Activated CD4-positive, alpha-beta T cell treated with anti-CD3 and anti-CD28 coated beads for 36 hours (primary cell): ENCODE data around the gene MAD2L1. TPM values are rescaled to one million over a fixed set of nuclear protein-coding genes. Genes with fewer than 3 reads are reported as not detected.
A peak's percentile ranks its signal among the peaks of the same experiment; 100 is the strongest.

Source experiments
- ATAC-seq: fragments of 200-7000 bp; cut with Tn5 transposase; one replicate; pipeline ENCODE4 v1.10.0; 2021; ENCODE audit warnings: mild to moderate bottlenecking, moderate library complexity
- CTCF ChIA-PET: fragments of 350-600 bp; sonication (Branson Sonifier 250); formaldehyde crosslinking; loops from one replicate; lab custom pipeline; 2021; ENCODE audit warnings: antibody characterized with exemption; lab: Charles Lee
- POLR2A ChIA-PET: fragments of 350-600 bp; sonication (Branson Sonifier 250); formaldehyde crosslinking; loops from one replicate; lab custom pipeline; 2021; ENCODE audit warnings: antibody characterized with exemption, inconsistent platforms; lab: Charles Lee
- DNase-seq: peaks from one replicate; pipeline ENCODE4 v3.0.0-alpha.2; 2020
- H3K27ac Mint-ChIP-seq: one replicate; pipeline ENCODE4 v1.8.0; 2021; ENCODE audit warnings: mixed read lengths
- H3K27me3 Mint-ChIP-seq: one replicate; pipeline ENCODE4 v1.8.0; 2021; ENCODE audit warnings: mixed read lengths
- H3K36me3 Mint-ChIP-seq: one replicate; pipeline ENCODE4 v1.8.0; 2021; ENCODE audit warnings: low read depth, mixed read lengths
- H3K4me1 Mint-ChIP-seq: one replicate; pipeline ENCODE4 v1.8.0; 2021; ENCODE audit warnings: mixed read lengths
- H3K4me3 Mint-ChIP-seq: one replicate; pipeline ENCODE4 v1.8.0; 2021; ENCODE audit warnings: mild to moderate bottlenecking, moderate library complexity, mixed read lengths
- H3K9me3 Mint-ChIP-seq: one replicate; pipeline ENCODE4 v1.8.0; 2021; ENCODE audit warnings: low read depth, mixed read lengths
- intact Hi-C, 2 experiments: fragments of 100-400 bp; cut with DNase I in 1 of 2; cut with micrococcal nuclease in 1 of 2; formaldehyde crosslinking; loops; one replicate each; pipeline versions ENCODE4 v1.14.2 to v1.15.1; 2022 to 2024; cut with DNase I, micrococcal nuclease
- total RNA-seq, 2 experiments: library from RNA; stranded (reverse); gene quantifications; one replicate each; pipeline ENCODE4 v1.2.3, GENCODE V29; 2021

The MAD2L1 gene
- total RNA-seq, 2 experiments from 2014 or later = 55.8 to 104 TPM

GRCh38 chr4:120026853-120027252, 39.8 kb downstream of the MAD2L1 start:
- ATAC-seq = no peak
- Mint-ChIP-seq H3K4me3 (no peak overlapping the region), H3K9me3 (no peaks in the 10 kb centered on the region), H3K27ac (no peak overlapping the region), H3K27me3 (peaks cover 19% of the 10 kb centered on the region), H3K36me3 (no peaks in the 10 kb centered on the region), H3K4me1 (no peaks in the 10 kb centered on the region)
- DNase-seq = no peak
- intact Hi-C loops = no loop called here
- POLR2A ChIA-PET = no interaction called here
- CTCF ChIA-PET = no interaction called here

DNA sequence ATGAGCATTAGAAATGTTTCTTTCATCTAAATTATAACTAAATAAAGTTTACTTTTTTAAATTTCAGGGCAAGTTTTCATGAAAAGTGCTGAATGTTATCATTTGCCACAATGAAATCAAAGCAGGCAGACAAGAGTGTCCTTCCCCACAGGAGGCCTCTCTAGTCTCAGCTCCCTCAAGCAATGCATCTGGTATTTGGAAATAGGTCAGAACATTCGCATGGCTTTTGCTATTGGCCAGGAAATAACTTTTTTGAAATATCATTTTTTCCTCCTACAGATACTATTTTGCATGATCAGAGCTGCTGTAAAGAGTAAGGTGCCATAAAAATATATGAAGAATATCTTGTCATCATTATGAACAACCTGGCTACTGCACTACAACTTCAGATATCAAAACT, 41.1 kb downstream of the MAD2L1 start:
- no peak overlapping the region for H3K4me3 Mint-ChIP-seq

GRCh38 chr4:120018786-120019185, 47.9 kb downstream of the MAD2L1 start:
- ChIA-PET POLR2A (no interaction called here), CTCF (no interaction called here)
- DNase-seq = no peak
- Mint-ChIP-seq H3K4me1 (no peaks in the 10 kb centered on the region), H3K36me3 (no peaks in the 10 kb centered on the region), H3K9me3 (no peaks in the 10 kb centered on the region), H3K27ac (no peak overlapping the region), H3K4me3 (no peak overlapping the region), H3K27me3 (peaks cover 24% of the 10 kb centered on the region)
- no peak for ATAC-seq
- intact Hi-C loops = no loop called here

More for the DNA sequence above, 41.1 kb downstream of the MAD2L1 start:
- ATAC-seq (no peak), DNase-seq (no peak)
- intact Hi-C loops = no loop called here
- H3K9me3 Mint-ChIP-seq = no peaks in the 10 kb centered on the region
- H3K27me3 Mint-ChIP-seq = peaks cover 20% of the 10 kb centered on the region
- ChIA-PET CTCF (interaction anchor here (0.7 kb wide), 1 partner anchor 466 kb away, joined by 3 read pairs; no protein-coding TSS in a partner anchor), POLR2A (no interaction called here)
- H3K4me1 Mint-ChIP-seq = no peaks in the 10 kb centered on the region
- no peaks in the 10 kb centered on the region for H3K36me3 Mint-ChIP-seq
- no peak overlapping the region for H3K27ac Mint-ChIP-seq

- no peaks in the 10 kb centered on the region for H3K36me3 Mint-ChIP-seq
- ChIA-PET POLR2A (no interaction called here), CTCF (no interaction called here)
- no peak overlapping the region for H3K27ac Mint-ChIP-seq
- peaks cover 24% of the 10 kb centered on the region for H3K27me3 Mint-ChIP-seq
- no peak for DNase-seq
- no peak overlapping the region for H3K4me3 Mint-ChIP-seq
- H3K9me3 Mint-ChIP-seq = no peaks in the 10 kb centered on the region
- no peaks in the 10 kb centered on the region for H3K4me1 Mint-ChIP-seq
- intact Hi-C loops = no loop called here
- no peak for ATAC-seq
Measured at GRCh38 chr4:120017939-120018692, 48.5 kb downstream of the MAD2L1 start.

- Mint-ChIP-seq H3K4me3 (no peak overlapping the region), H3K9me3 (no peaks in the 10 kb centered on the region), H3K27ac (no peak overlapping the region), H3K36me3 (no peaks in the 10 kb centered on the region), H3K27me3 (peaks cover 21% of the 10 kb centered on the region), H3K4me1 (peaks cover 3% of the 10 kb centered on the region)
- DNase-seq (no peak), ATAC-seq (no peak)
- POLR2A ChIA-PET = no interaction called here
- intact Hi-C loops = no loop called here
- CTCF ChIA-PET = no interaction called here
Measured at GRCh38 chr4:120011725-120012124, 54.9 kb downstream of the MAD2L1 start.

GRCh38 chr4:120010646-120011045, 56.0 kb downstream of the MAD2L1 start:
- Mint-ChIP-seq H3K27ac (no peak overlapping the region), H3K9me3 (no peaks in the 10 kb centered on the region), H3K36me3 (no peaks in the 10 kb centered on the region), H3K4me3 (no peak overlapping the region), H3K27me3 (peaks cover 18% of the 10 kb centered on the region), H3K4me1 (peaks cover 3% of the 10 kb centered on the region)
- no peak for ATAC-seq
- no peak for DNase-seq
- intact Hi-C loops = no loop called here
- ChIA-PET POLR2A (no interaction called here), CTCF (interaction anchor here (0.6 to 1.0 kb wide), 2 partner anchors 28 to 235 kb away, joined by 3 read pairs; no protein-coding TSS in a partner anchor)

GRCh38 chr4:120009731-120010130, 56.9 kb downstream of the MAD2L1 start:
- POLR2A ChIA-PET = no interaction called here

GRCh38 chr4:120008957-120009356, 57.7 kb downstream of the MAD2L1 start:
- Mint-ChIP-seq H3K9me3 (no peaks in the 10 kb centered on the region), H3K4me3 (no peak overlapping the region), H3K36me3 (no peaks in the 10 kb centered on the region), H3K27ac (no peak overlapping the region), H3K27me3 (peaks cover 15% of the 10 kb centered on the region), H3K4me1 (peaks cover 3% of the 10 kb centered on the region)
- ATAC-seq (no peak), DNase-seq (no peak)
- intact Hi-C loops = no loop called here
- ChIA-PET POLR2A (no interaction called here), CTCF (interaction anchor here (0.7 kb wide), 1 partner anchor 33 kb away, joined by 3 read pairs; no protein-coding TSS in a partner anchor)

More at GRCh38 chr4:120009731-120010130, 56.9 kb downstream of the MAD2L1 start:
- CTCF ChIA-PET = interaction anchor here (1.0 kb wide), 1 partner anchor 27 kb away, joined by 3 read pairs; no protein-coding TSS in a partner anchor
- peak; percentile 72 for ATAC-seq
- no peak for DNase-seq
- no peaks in the 10 kb centered on the region for H3K36me3 Mint-ChIP-seq
- peaks cover 15% of the 10 kb centered on the region for H3K27me3 Mint-ChIP-seq
- no peak overlapping the region for H3K4me3 Mint-ChIP-seq
- intact Hi-C loops = no loop called here
- no peaks in the 10 kb centered on the region for H3K9me3 Mint-ChIP-seq
- no peak overlapping the region for H3K27ac Mint-ChIP-seq
- peaks cover 3% of the 10 kb centered on the region for H3K4me1 Mint-ChIP-seq

DNA sequence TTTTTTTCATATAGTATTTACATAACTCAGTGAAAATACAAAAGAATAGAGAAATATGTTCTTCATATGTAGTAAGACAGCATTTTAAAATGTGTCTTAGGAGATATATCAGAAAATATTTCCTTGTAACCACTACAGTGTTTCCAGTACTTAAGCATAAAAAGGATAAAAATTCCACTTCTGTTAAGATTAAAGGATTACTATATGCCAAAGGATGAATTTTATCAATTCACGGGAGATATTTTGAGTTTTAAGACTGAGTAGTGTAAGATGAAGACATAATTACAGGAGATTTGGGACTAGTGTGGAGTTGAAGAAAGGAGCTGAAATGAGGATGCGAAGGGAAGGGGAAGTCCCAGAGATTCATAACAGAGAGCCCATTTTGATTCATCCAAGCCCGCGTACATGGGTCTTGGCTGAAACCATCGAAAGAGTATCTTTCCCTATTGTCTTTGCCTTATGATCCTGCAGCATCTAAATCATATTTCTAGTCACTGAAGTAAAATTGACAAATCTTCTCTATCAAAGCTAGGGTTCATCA, 58.7 kb downstream of the MAD2L1 start:
- Mint-ChIP-seq H3K4me1 (peaks cover 3% of the 10 kb centered on the region), H3K36me3 (no peaks in the 10 kb centered on the region), H3K27ac (no peak overlapping the region), H3K9me3 (no peaks in the 10 kb centered on the region), H3K4me3 (no peak overlapping the region), H3K27me3 (peaks cover 13% of the 10 kb centered on the region)
- DNase-seq = no peak
- ATAC-seq = no peak
- intact Hi-C loops = no loop called here
- CTCF ChIA-PET = interaction anchor here (1.2 kb wide), 1 partner anchor 379 kb away, joined by 4 read pairs; the partner anchor contains the start of gene PDE5A
- POLR2A ChIA-PET = interaction anchor here (0.6 kb wide), 1 partner anchor 33 kb away, joined by 3 read pairs; no protein-coding TSS in a partner anchor

GRCh38 chr4:120007191-120007871, 59.3 kb downstream of the MAD2L1 start:
- Mint-ChIP-seq H3K36me3 (no peaks in the 10 kb centered on the region), H3K4me3 (no peak overlapping the region), H3K4me1 (peaks cover 3% of the 10 kb centered on the region), H3K27me3 (peaks cover 19% of the 10 kb centered on the region), H3K9me3 (no peaks in the 10 kb centered on the region), H3K27ac (no peak overlapping the region)
- intact Hi-C loops = no loop called here
- ChIA-PET CTCF (interaction anchor here (1.2 kb wide), 1 partner anchor 379 kb away, joined by 4 read pairs; the partner anchor contains the start of gene PDE5A), POLR2A (no interaction called here)
- ATAC-seq = peak; percentile 51
- DNase-seq = no peak
